ENCODE data around the gene PDIA4. TPM values are rescaled to one million over a fixed set of nuclear protein-coding genes. Genes with fewer than 3 reads are reported as not detected.

The PDIA4 gene
- total RNA-seq, 3 donors from 2014 or later: 53.4 to 101 (median 68.3) TPM

DNA sequence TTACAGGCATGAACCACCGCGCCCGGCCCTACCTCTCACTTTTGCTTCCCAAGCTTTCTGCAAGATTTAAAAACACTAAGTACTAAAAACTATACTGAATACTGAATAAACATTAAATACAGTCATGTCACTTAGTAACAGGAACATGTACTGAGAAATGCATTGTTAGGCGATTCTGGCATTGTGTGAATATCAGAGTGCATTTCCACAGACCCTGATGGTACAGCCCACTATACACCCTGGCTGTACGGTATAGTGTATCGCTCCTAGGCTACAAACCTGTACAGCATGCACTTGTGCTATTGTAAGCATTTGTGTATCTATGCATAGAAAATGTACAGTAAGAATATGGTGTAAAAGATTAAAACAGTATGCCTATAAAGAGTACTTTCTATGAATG, 29.1 kb downstream of the PDIA4 start:
- H3K9me3 ChIP-seq: no peaks in the 10 kb centered on the region
- no peak for TF ChIP-seq POLR2AphosphoS5 (IDR thresholded peaks at IDR 0.05)
- TF ChIP-seq, protein P1, sequence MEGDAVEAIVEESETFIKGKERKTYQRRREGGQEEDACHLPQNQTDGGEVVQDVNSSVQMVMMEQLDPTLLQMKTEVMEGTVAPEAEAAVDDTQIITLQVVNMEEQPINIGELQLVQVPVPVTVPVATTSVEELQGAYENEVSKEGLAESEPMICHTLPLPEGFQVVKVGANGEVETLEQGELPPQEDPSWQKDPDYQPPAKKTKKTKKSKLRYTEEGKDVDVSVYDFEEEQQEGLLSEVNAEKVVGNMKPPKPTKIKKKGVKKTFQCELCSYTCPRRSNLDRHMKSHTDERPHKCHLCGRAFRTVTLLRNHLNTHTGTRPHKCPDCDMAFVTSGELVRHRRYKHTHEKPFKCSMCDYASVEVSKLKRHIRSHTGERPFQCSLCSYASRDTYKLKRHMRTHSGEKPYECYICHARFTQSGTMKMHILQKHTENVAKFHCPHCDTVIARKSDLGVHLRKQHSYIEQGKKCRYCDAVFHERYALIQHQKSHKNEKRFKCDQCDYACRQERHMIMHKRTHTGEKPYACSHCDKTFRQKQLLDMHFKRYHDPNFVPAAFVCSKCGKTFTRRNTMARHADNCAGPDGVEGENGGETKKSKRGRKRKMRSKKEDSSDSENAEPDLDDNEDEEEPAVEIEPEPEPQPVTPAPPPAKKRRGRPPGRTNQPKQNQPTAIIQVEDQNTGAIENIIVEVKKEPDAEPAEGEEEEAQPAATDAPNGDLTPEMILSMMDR (IDR thresholded peaks at IDR 0.05): no peak
- TF ChIP-seq POLR2A (IDR thresholded peaks at IDR 0.05): no peak
- H3K27ac ChIP-seq: no peak overlapping the region
- no peak for DNase-seq (ENCODE audit: low spot score in 2 of 2)
- no peak overlapping the region for H3K4me3 ChIP-seq
- intact Hi-C loops (cut with DNase I; ENCODE audit: low total_unique reads): no loop called here
- H3K4me1 ChIP-seq: no peaks in the 10 kb centered on the region
- H3K36me3 ChIP-seq: no peaks in the 10 kb centered on the region
- H3K27me3 ChIP-seq: no peaks in the 10 kb centered on the region

DNA sequence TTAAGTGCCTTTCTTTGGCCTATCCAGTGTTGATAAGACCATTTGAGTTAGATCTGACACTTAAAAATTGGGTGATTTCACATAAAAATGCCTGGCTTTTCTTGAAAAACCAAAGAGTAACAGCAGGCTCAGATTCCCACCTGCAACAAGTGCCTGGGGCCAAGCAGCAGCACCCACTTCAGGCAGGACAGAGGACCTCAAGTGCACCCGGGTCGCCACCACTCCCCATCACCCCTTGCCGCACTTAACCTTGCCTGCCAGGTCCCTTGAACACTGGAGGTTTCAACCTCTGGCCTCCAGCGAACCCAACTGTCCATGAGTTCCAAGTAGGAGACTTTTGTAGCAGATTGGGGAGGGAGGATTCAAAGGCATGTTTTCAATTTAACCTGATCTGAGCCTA, 30.8 kb downstream of the PDIA4 start:
- no peak for DNase-seq (ENCODE audit: low spot score in 2 of 2)
- Histone ChIP-seq H3K27me3 (no peaks in the 10 kb centered on the region), H3K4me3 (no peak overlapping the region), H3K27ac (no peak overlapping the region), H3K36me3 (no peaks in the 10 kb centered on the region), H3K4me1 (no peaks in the 10 kb centered on the region), H3K9me3 (no peaks in the 10 kb centered on the region)
- no peak for TF ChIP-seq POLR2A (IDR thresholded peaks at IDR 0.05)
- no peak for TF ChIP-seq POLR2AphosphoS5 (IDR thresholded peaks at IDR 0.05)
- TF ChIP-seq, protein P1 (IDR thresholded peaks at IDR 0.05): no peak
- intact Hi-C loops (cut with DNase I; ENCODE audit: low total_unique reads): no loop called here

DNA sequence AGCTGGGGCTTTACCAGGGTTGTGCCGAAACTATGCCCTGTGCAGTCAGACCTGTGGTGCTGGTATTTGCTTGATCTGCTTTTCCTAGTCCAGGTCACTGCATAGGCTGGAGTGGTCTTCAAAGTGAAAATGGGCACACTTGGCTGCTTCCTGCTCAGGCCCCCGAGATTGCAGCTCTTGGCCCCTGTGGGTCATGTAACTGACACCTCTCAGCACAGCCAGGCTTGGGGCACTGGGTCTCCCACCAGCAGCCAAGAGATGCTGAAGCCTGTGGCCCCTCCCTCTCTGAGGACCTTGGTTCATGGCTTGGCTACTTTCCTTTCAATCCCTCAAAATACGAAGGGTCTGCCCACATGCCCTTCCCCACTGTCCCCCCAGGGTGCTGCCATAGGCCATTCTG, 33.7 kb downstream of the PDIA4 start:
- H3K4me3 ChIP-seq: no peak overlapping the region
- no peak overlapping the region for H3K27ac ChIP-seq
- TF ChIP-seq POLR2A (IDR thresholded peaks at IDR 0.05) (no peak), POLR2AphosphoS5 (IDR thresholded peaks at IDR 0.05) (no peak)
- TF ChIP-seq, protein P1 (IDR thresholded peaks at IDR 0.05): no peak
- intact Hi-C loops (cut with DNase I; ENCODE audit: low total_unique reads): no loop called here
- no peak for DNase-seq (ENCODE audit: low spot score in 2 of 2)
- H3K27me3 ChIP-seq: no peaks in the 10 kb centered on the region
- no peaks in the 10 kb centered on the region for H3K9me3 ChIP-seq
- no peaks in the 10 kb centered on the region for H3K4me1 ChIP-seq
- no peaks in the 10 kb centered on the region for H3K36me3 ChIP-seq

DNA sequence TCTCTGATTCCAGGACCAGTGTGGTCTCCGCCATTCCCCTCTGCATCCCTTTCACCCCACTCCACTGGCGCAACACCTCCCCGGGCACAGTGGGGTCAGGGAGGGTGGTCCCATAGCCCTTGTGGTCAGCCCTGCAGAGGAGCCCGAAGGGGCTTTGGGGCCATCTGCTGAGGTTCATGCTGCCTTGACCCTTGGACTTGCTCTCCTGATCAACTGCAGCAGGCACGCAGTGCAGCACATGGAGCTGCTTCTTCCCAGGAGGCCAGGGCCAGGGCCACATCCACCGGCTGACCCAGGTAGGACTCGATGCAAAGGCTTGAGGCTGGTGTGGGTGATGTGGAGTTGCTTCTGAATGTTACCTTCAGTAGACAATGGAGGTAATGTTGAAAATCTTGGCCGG, 35.1 kb downstream of the PDIA4 start:
- H3K27ac ChIP-seq: no peak overlapping the region
- intact Hi-C loops (cut with DNase I; ENCODE audit: low total_unique reads): no loop called here
- TF ChIP-seq POLR2A (IDR thresholded peaks at IDR 0.05) (no peak), POLR2AphosphoS5 (IDR thresholded peaks at IDR 0.05) (no peak)
- TF ChIP-seq, protein P1 (IDR thresholded peaks at IDR 0.05): no peak
- no peak for DNase-seq (ENCODE audit: low spot score in 2 of 2)
- no peaks in the 10 kb centered on the region for H3K9me3 ChIP-seq
- H3K27me3 ChIP-seq: no peaks in the 10 kb centered on the region
- H3K36me3 ChIP-seq: no peaks in the 10 kb centered on the region
- H3K4me1 ChIP-seq: no peaks in the 10 kb centered on the region
- no peak overlapping the region for H3K4me3 ChIP-seq

DNA sequence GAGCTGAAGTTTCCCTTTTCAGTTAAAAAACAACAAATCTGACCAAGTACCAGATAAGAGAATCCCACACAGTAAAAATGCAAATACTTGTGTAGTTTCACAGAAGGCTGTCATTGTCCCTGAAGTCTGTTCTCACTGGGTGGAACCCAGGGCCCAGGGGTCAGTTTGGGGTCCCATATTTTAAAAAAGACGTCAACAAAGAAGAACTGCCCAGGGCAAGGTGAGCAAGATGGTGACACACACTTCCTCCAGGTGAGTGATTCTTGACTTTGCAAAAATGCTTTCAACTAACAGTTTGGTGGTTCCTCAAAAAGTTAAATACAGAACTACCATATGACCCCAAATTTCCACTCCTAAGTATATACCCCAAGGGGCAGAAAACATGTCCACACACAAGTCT, 36.8 kb downstream of the PDIA4 start:
- intact Hi-C loops (cut with DNase I; ENCODE audit: low total_unique reads): no loop called here
- Histone ChIP-seq H3K4me3 (no peak overlapping the region), H3K4me1 (no peaks in the 10 kb centered on the region), H3K9me3 (no peaks in the 10 kb centered on the region), H3K36me3 (no peaks in the 10 kb centered on the region), H3K27me3 (no peaks in the 10 kb centered on the region), H3K27ac (no peak overlapping the region)
- no peak for TF ChIP-seq POLR2AphosphoS5 (IDR thresholded peaks at IDR 0.05)
- TF ChIP-seq, protein P1 (IDR thresholded peaks at IDR 0.05): no peak
- no peak for TF ChIP-seq POLR2A (IDR thresholded peaks at IDR 0.05)
- no peak for DNase-seq (ENCODE audit: low spot score in 2 of 2)
